ENCODE measurements around the gene SMAD3. TPM values are rescaled to one million over a fixed set of nuclear protein-coding genes. Genes with fewer than 3 reads are reported as not detected.
"Not testable (repeated sequence)": the region's sequence is repeated elsewhere in the genome, so short reads cannot be mapped to it uniquely, and the experiment has no call there.

Gene SMAD3
- total RNA-seq, 2 experiments from 2014 or later = 41.2 to 77.8 TPM

DNA sequence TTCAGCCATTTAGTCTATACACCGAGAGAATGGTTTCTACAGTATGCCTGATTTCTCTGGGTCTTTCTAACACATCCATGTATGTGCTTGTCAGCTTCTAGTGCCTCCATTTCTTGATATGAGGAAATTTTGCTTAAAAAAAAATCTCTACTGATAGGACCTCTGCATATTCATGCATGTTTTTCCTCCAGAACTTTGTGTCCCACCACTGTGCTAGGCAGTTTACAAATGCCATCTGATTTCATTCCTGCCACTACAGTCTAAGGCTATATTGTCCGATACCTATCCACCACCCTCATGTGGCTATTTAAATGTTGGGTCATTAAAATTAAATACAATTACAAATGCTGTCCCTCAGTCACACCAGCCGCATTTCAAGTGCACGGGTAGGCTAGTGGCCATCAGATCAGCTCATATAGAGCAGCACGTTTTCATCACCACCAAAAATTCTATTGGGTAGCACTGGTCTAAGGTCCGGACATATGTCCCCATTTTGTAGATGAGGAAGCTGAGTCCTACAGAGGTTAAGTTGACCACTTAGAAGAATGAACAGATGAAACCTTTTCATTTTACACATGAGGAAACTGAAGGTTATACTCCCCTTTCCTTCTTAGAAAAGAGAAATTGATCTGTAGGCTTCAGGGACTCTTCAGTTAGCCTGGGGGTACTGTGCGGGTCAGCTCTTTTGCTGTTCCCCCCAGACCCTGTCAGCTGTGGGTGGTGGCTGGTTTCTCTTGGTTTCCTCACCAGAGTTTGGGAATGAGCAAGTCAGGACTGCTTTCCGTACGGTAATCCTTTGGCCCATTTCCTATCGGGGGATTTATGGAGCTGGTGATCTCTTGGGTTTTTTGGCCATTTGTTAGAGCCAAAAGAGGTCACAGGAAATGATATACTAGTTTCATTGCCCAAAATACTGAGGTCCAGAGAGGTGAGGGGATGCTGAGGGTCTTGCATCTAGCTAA lies 56.5 kb downstream of the SMAD3 start:
- Histone ChIP-seq H4K20me1 (ENCODE audit: insufficient read depth, low read length) (no peaks in the 10 kb centered on the region), H3K27ac (ENCODE audit: low read depth, low read length, poor library complexity, severe bottlenecking) (peak overlapping the region; percentile 35), H3K79me2 (ENCODE audit: insufficient read depth, low read depth, low read length) (peaks cover 37% of the 10 kb centered on the region; the same call in 1 of the 2 replicates), H3K4me1 (ENCODE audit: insufficient read depth, low read length, poor library complexity, severe bottlenecking) (peaks cover 55% of the 10 kb centered on the region), H2AFZ (ENCODE audit: low read length) (no peak overlapping the region), H3K9me3 (ENCODE audit: low read length) (no peaks in the 10 kb centered on the region), H3K4me2 (ENCODE audit: low read length) (peak overlapping the region; percentile 63), H3K4me3 (ENCODE audit: low read depth, low read length, poor library complexity, severe bottlenecking) (no peak overlapping the region), H3K9me2 (ENCODE audit: insufficient read depth, low read length) (no peaks in the 10 kb centered on the region), H3K36me3 (ENCODE audit: insufficient read depth, low read length) (no peaks in the 10 kb centered on the region; the same call in 1 of the 2 replicates)
- no peak for TF ChIP-seq EZH2phosphoT487 (IDR thresholded peaks at IDR 0.05; ENCODE audit: borderline replicate concordance, low read depth, low read length)
- TF ChIP-seq, protein P1, sequence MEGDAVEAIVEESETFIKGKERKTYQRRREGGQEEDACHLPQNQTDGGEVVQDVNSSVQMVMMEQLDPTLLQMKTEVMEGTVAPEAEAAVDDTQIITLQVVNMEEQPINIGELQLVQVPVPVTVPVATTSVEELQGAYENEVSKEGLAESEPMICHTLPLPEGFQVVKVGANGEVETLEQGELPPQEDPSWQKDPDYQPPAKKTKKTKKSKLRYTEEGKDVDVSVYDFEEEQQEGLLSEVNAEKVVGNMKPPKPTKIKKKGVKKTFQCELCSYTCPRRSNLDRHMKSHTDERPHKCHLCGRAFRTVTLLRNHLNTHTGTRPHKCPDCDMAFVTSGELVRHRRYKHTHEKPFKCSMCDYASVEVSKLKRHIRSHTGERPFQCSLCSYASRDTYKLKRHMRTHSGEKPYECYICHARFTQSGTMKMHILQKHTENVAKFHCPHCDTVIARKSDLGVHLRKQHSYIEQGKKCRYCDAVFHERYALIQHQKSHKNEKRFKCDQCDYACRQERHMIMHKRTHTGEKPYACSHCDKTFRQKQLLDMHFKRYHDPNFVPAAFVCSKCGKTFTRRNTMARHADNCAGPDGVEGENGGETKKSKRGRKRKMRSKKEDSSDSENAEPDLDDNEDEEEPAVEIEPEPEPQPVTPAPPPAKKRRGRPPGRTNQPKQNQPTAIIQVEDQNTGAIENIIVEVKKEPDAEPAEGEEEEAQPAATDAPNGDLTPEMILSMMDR (conservative IDR thresholded peaks at IDR 0.05; ENCODE audit: low read length) = no peak
- POLR2A ChIA-PET = interaction anchor here (0.6 to 1.5 kb wide), 5 partner anchors 9 to 1231 kb away, joined by 3 to 6 read pairs (median 3); no protein-coding TSS in a partner anchor
- BruUV-seq (replicated peaks) = no TSS peak
- intact Hi-C loops (cut with micrococcal nuclease; ENCODE audit: unreplicated experiment) = no loop called here
- DNase-seq (ENCODE audit: low spot score) = no peak
- CTCF ChIA-PET (ENCODE audit: unreplicated experiment) = interaction anchor here (0.5 to 1.1 kb wide), 2 partner anchors 14 to 50 kb away, joined by 3 read pairs; no protein-coding TSS in a partner anchor

DNA sequence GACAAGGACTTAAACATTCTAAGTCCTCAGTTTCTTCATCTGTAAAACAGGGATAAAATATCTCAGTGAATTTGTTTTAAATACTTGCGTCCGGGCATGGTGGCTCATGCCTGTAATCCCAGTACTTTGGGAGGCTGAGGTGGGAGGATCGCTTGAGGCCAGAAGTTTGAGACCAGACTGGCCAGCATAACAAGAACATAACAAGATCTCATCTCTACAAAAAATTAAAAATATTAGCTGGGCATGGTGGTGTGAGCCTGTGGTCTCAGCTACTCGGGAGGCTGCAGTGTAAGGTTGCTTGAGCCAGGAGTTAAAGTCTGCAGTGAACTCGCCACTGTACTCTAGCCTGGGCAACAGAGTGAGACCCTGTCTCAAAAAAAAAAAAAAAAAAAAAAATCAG lies 57.4 kb downstream of the SMAD3 start:
- H3K4me2 ChIP-seq (ENCODE audit: low read length); intact Hi-C loops (cut with micrococcal nuclease; ENCODE audit: unreplicated experiment); H3K36me3 ChIP-seq (ENCODE audit: insufficient read depth, low read length): not testable (repeated sequence)

DNA sequence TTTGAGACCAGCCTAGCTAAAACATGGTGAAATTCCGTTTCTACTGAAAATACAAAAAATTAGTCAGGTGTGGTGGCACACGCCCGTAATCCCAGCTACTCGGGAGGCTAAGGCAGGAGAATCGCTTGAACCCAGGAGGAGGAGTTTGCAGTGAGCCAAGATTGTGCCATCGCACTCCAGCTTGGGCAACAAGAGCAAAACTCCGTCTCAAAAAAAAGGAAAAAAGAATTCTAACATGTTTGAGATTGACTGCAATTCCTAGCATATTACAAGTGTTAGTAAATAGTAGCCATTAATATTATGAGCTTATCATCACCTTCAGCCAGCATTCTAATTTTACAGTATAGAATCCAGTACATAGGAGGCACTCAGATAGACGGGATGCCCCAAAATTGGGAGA lies 57.9 kb downstream of the SMAD3 start:
- H3K4me2 ChIP-seq (ENCODE audit: low read length); BruUV-seq (replicated peaks); H4K20me1 ChIP-seq (ENCODE audit: insufficient read depth, low read length); H3K9me3 ChIP-seq (ENCODE audit: low read length); intact Hi-C loops (cut with micrococcal nuclease; ENCODE audit: unreplicated experiment); DNase-seq (ENCODE audit: low spot score); H2AFZ ChIP-seq (ENCODE audit: low read length); H3K27ac ChIP-seq (ENCODE audit: low read depth, low read length, poor library complexity, severe bottlenecking); H3K9me2 ChIP-seq (ENCODE audit: insufficient read depth, low read length); H3K4me3 ChIP-seq (ENCODE audit: low read depth, low read length, poor library complexity, severe bottlenecking); H3K36me3 ChIP-seq (ENCODE audit: insufficient read depth, low read length): not testable (repeated sequence)
- ChIA-PET POLR2A (interaction anchor here (0.7 to 2.1 kb wide), 3 partner anchors 11 to 20 kb away, joined by 3 to 6 read pairs (median 5); no protein-coding TSS in a partner anchor), CTCF (ENCODE audit: unreplicated experiment) (interaction anchor here (1.1 kb wide), 1 partner anchor 52 kb away, joined by 3 read pairs; no protein-coding TSS in a partner anchor)
- peaks cover 41% of the 10 kb centered on the region for H3K4me1 ChIP-seq (ENCODE audit: insufficient read depth, low read length, poor library complexity, severe bottlenecking)
- H3K79me2 ChIP-seq (ENCODE audit: insufficient read depth, low read depth, low read length) = peaks cover 26% of the 10 kb centered on the region; the same call in 1 of the 2 replicates

More for the DNA sequence above, 57.4 kb downstream of the SMAD3 start:
- H3K4me3 ChIP-seq (ENCODE audit: low read depth, low read length, poor library complexity, severe bottlenecking); H3K27ac ChIP-seq (ENCODE audit: low read depth, low read length, poor library complexity, severe bottlenecking); DNase-seq (ENCODE audit: low spot score); H3K9me2 ChIP-seq (ENCODE audit: insufficient read depth, low read length); H2AFZ ChIP-seq (ENCODE audit: low read length); BruUV-seq (replicated peaks); H4K20me1 ChIP-seq (ENCODE audit: insufficient read depth, low read length); H3K9me3 ChIP-seq (ENCODE audit: low read length): not testable (repeated sequence)
- Histone ChIP-seq H3K79me2 (ENCODE audit: insufficient read depth, low read depth, low read length) (peaks cover 30% of the 10 kb centered on the region; the same call in 1 of the 2 replicates), H3K4me1 (ENCODE audit: insufficient read depth, low read length, poor library complexity, severe bottlenecking) (peaks cover 46% of the 10 kb centered on the region)
- CTCF ChIA-PET (ENCODE audit: unreplicated experiment) = interaction anchor here (0.5 to 1.1 kb wide), 2 partner anchors 13 to 51 kb away, joined by 3 read pairs; no protein-coding TSS in a partner anchor
- POLR2A ChIA-PET = interaction anchor here (2.1 kb wide), 1 partner anchor 11 kb away, joined by 6 read pairs; no protein-coding TSS in a partner anchor
